ENCODE measurements around the gene WRAP53. TPM values are rescaled to one million over a fixed set of nuclear protein-coding genes. Genes with fewer than 3 reads are reported as not detected.
A peak's percentile ranks its signal among the peaks of the same experiment; 100 is the strongest.

Gene WRAP53
- total and polyA plus RNA-seq, 10 of the 15 experiments (the other 5 are each of a cell fraction or from before 2014, with no cell fraction given): 1.9 to 42.0 (median 21.9) TPM

- peak; percentile 31; the same call in 2 of the 3 replicates for ATAC-seq
- in situ Hi-C loops (cut with MboI): no loop called here
- intact Hi-C loops (cut with micrococcal nuclease; ENCODE audit: unreplicated experiment): no loop called here
Measured at GRCh38 chr17:7717756-7718350, 29.6 kb downstream of the WRAP53 start.

More at GRCh38 chr17:7717756-7718350, 29.6 kb downstream of the WRAP53 start:
- Histone ChIP-seq H3K9me3 (replicated peaks; ENCODE audit: control insufficient read depth, insufficient read depth, low read length) (no peaks in the 10 kb centered on the region), H3K4me3 (peak overlapping the region; percentile 17; the same call in 1 of the 2 replicates), H3K79me2 (ENCODE audit: control insufficient read depth, insufficient read depth, low read length) (no peaks in the 10 kb centered on the region), H3K4me1 (ENCODE audit: control insufficient read depth, insufficient read depth, low read length) (no peaks in the 10 kb centered on the region), H3K4me2 (ENCODE audit: control insufficient read depth, insufficient read depth) (peak overlapping the region; percentile 75; the same call in 1 of the 2 replicates), H3K27ac (ENCODE audit: control insufficient read depth, insufficient read depth) (no peak overlapping the region), H4K20me1 (ENCODE audit: control insufficient read depth, insufficient read depth) (no peaks in the 10 kb centered on the region), H2AFZ (ENCODE audit: control insufficient read depth, low read depth, low read length) (no peak overlapping the region), H3K9ac (ENCODE audit: control insufficient read depth, insufficient read depth, low read length) (no peak overlapping the region), H3K36me3 (ENCODE audit: control insufficient read depth in 2 of 2, insufficient read depth in 2 of 2, low read length in 1 of 2) (no peaks in the 10 kb centered on the region), H3K27me3 (replicated peaks in 1 of 2; ENCODE audit: control insufficient read depth in 2 of 2, insufficient read depth in 2 of 2, low read length in 1 of 2) (peaks cover 6 to 11% of the 10 kb centered on the region in 2 experiments)
- DNase-seq (ENCODE audit: low read depth, low spot score): no peak
- 18% methylated on average over 14 of the region's 16 CpGs for WGBS (ENCODE audit: insufficient coverage, insufficient replicate concordance, low lambda C conversion rate, missing lambda C conversion rate)
- ChIA-PET RAD21 (ENCODE audit: unreplicated experiment) (interaction anchor here (0.6 kb wide), 1 partner anchor 362 kb away, joined by 3 read pairs; no protein-coding TSS in a partner anchor), SMC1A (ENCODE audit: uncharacterized antibody, unreplicated experiment) (no interaction called here), POLR2A (no interaction called here), CTCF (no interaction called here)
- TF ChIP-seq RFX5 (IDR thresholded peaks at IDR 0.05; ENCODE audit: low read depth, low read length) (no peak), BCL11A (IDR thresholded peaks at IDR 0.05; ENCODE audit: low read depth, low read length) (no peak), RBBP5 (conservative IDR thresholded peaks at IDR 0.05) (no peak), FOXM1 (IDR thresholded peaks at IDR 0.05; ENCODE audit: low read depth, low read length) (no peak), MYB (IDR thresholded peaks at IDR 0.05; ENCODE audit: borderline replicate concordance, low read depth, low read length) (no peak), ZNF207 (IDR thresholded peaks at IDR 0.05; ENCODE audit: borderline replicate concordance) (no peak), ETV6 (conservative IDR thresholded peaks at IDR 0.05 in 1 of 2, IDR thresholded peaks at IDR 0.05 in 1 of 2; ENCODE audit: borderline replicate concordance in 1 of 2, low read depth in 1 of 2) (no peak), ZSCAN29 (IDR thresholded peaks at IDR 0.05) (no peak), LARP7 (IDR thresholded peaks at IDR 0.05) (no peak), TCF12 (IDR thresholded peaks at IDR 0.05; ENCODE audit: low read depth, low read length) (no peak), SIX5 (IDR thresholded peaks at IDR 0.05; ENCODE audit: low read depth, low read length, severe bottlenecking) (no peak), CHD4 (IDR thresholded peaks at IDR 0.05) (no peak), ELK1 (IDR thresholded peaks at IDR 0.05; ENCODE audit: low read depth, low read length) (no peak), ESRRA (IDR thresholded peaks at IDR 0.05; ENCODE audit: low read length) (no peak)
- TF ChIP-seq, protein P1, sequence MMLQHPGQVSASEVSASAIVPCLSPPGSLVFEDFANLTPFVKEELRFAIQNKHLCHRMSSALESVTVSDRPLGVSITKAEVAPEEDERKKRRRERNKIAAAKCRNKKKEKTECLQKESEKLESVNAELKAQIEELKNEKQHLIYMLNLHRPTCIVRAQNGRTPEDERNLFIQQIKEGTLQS (IDR thresholded peaks at IDR 0.05; ENCODE audit: borderline replicate concordance, extremely low read depth, low read depth, low read length): no peak
- BruUV-seq (replicated peaks): no TSS peak
- FAIRE-seq: no peak
